NCI-H2196 treated with DMSO at 0.1 percent for 48 hours (cell line): ENCODE results near the gene SLC24A4.

Experiments
- DNase-seq: peaks from one replicate; lab custom pipeline; 2025; ENCODE audit not compliant: unreplicated experiment; lab: John Stamatoyannopoulos, UW

The SLC24A4 gene

GRCh38 chr14:92323011-92323915 is at the start of gene SLC24A4:
SLC24A4 (plus strand) TSS chr14:92323165; CDS start chr14:92323831, 666 bp downstream.
- DNase-seq, result no peak

GRCh38 chr14:92273166-92273565 is 49.8 kb upstream of the SLC24A4 start:
- no peak for DNase-seq

GRCh38 chr14:92274055-92274454 is 48.9 kb upstream of the SLC24A4 start:
- no peak for DNase-seq

- no peak for DNase-seq
These were observed 46.9 kb upstream of the SLC24A4 start for GRCh38 chr14:92276074-92276473.

- no peak for DNase-seq
These were observed 45.9 kb upstream of the SLC24A4 start for GRCh38 chr14:92277031-92277430.

GRCh38 chr14:92280554-92281262 is 42.3 kb upstream of the SLC24A4 start:
- no peak for DNase-seq

- no peak for DNase-seq
These were observed 40.3 kb upstream of the SLC24A4 start for GRCh38 chr14:92282669-92283068.

GRCh38 chr14:92285311-92285710 is 37.7 kb upstream of the SLC24A4 start:
- no peak for DNase-seq

- no peak for DNase-seq
These were observed 35.0 kb upstream of the SLC24A4 start for GRCh38 chr14:92287987-92288386.

GRCh38 chr14:92288994-92289660 is 33.8 kb upstream of the SLC24A4 start:
- DNase-seq, result no peak

- DNase-seq, result no peak
These were observed 30.3 kb upstream of the SLC24A4 start for GRCh38 chr14:92292673-92293072.

GRCh38 chr14:92294506-92294905 is 28.5 kb upstream of the SLC24A4 start:
- no peak for DNase-seq

- no peak for DNase-seq
These were observed 25.0 kb upstream of the SLC24A4 start for GRCh38 chr14:92297818-92298595.

- DNase-seq, result no peak
These were observed 20.5 kb upstream of the SLC24A4 start for GRCh38 chr14:92302481-92302880.

GRCh38 chr14:92308716-92309115 is 14.2 kb upstream of the SLC24A4 start:
- no peak for DNase-seq

- no peak for DNase-seq
These were observed 12.9 kb upstream of the SLC24A4 start for GRCh38 chr14:92309968-92310530.

- no peak for DNase-seq
These were observed 12.1 kb upstream of the SLC24A4 start for GRCh38 chr14:92310776-92311375.

GRCh38 chr14:92314182-92314581 is 8.8 kb upstream of the SLC24A4 start:
- no peak for DNase-seq

GRCh38 chr14:92315050-92315805 is 7.7 kb upstream of the SLC24A4 start:
- DNase-seq, result no peak
